OCI-LY7 (cell line): ENCODE data around the gene ERCC5. TPM values are rescaled to one million over a fixed set of nuclear protein-coding genes. Genes with fewer than 3 reads are reported as not detected.

Experiments used
- BruUV-seq: library from RNA; stranded (reverse); fragments of 400-500 nt; replicated peaks from 2 replicates; lab custom pipeline; 2021; lab: Mats Ljungman, UMichigan
- CTCF ChIA-PET: fragments of 300-600 bp; sonication (Branson Sonifier 250); formaldehyde crosslinking; loops from one replicate; lab custom pipeline; 2022; ENCODE audit warnings: antibody characterized with exemption; ENCODE audit not compliant: unreplicated experiment; lab: Charles Lee
- POLR2A ChIA-PET: fragments of 300-600 bp; sonication (Branson Sonifier 250); formaldehyde crosslinking; loops from one replicate; lab custom pipeline; 2022; ENCODE audit warnings: antibody characterized with exemption; lab: Charles Lee
- DNase-seq: peaks from one replicate; pipeline ENCODE4 v3.0.0-alpha.2; 2015; ENCODE audit warnings: low spot score
- H2AFZ ChIP-seq: fragments of 200-600 bp; sonication (generic), shearing (Covaris generic); 2 replicates; pipeline ENCODE4 v1.6.1; 2014; ENCODE audit warnings: mild to moderate bottlenecking, antibody characterized with exemption, low read length, moderate library complexity
- H3K27ac ChIP-seq: fragments of 200-600 bp; sonication (generic); 2 replicates; pipeline ENCODE4 v1.5.1; 2014; ENCODE audit warnings: mixed run types, low read depth, mild to moderate bottlenecking, moderate library complexity, low read length, inconsistent platforms; ENCODE audit not compliant: poor library complexity, severe bottlenecking
- H3K36me3 ChIP-seq: fragments of 200-600 bp; sonication (generic); 2 replicates; pipeline ENCODE4 v1.6.1; 2014; ENCODE audit warnings: mild to moderate bottlenecking, antibody characterized with exemption, low read length, moderate library complexity, mixed read lengths; ENCODE audit not compliant: insufficient read depth
- H3K4me1 ChIP-seq: fragments of 200-600 bp; sonication (generic); 2 replicates; pipeline ENCODE4 v1.5.1; 2014; ENCODE audit warnings: mild to moderate bottlenecking, low read length; ENCODE audit not compliant: insufficient read depth, poor library complexity, severe bottlenecking
- H3K4me2 ChIP-seq: fragments of 200-600 bp; sonication (generic); 2 replicates; pipeline ENCODE4 v1.6.1; 2014; ENCODE audit warnings: mild to moderate bottlenecking, low read length
- H3K4me3 ChIP-seq: fragments of 200-600 bp; sonication (generic); 2 replicates; pipeline ENCODE4 v1.5.1; 2014; ENCODE audit warnings: mild to moderate bottlenecking, low read depth, low read length; ENCODE audit not compliant: poor library complexity, severe bottlenecking
- H3K79me2 ChIP-seq: fragments of 200-600 bp; sonication (generic); 2 replicates; pipeline ENCODE4 v1.6.1; 2016; ENCODE audit warnings: low read depth, mild to moderate bottlenecking, low read length, moderate library complexity, mixed read lengths; ENCODE audit not compliant: insufficient read depth
- H3K9me2 ChIP-seq: fragments of 200-600 bp; sonication (generic); 2 replicates; pipeline ENCODE4 v1.6.1; 2016; ENCODE audit warnings: mild to moderate bottlenecking, low read length, mixed read lengths; ENCODE audit not compliant: insufficient read depth
- H3K9me3 ChIP-seq: fragments of 200-600 bp; sonication (generic); 2 replicates; pipeline ENCODE4 v1.6.1; 2014; ENCODE audit warnings: mild to moderate bottlenecking, mixed run types, low read length, mixed read lengths
- H4K20me1 ChIP-seq: fragments of 200-600 bp; sonication (generic); 2 replicates; pipeline ENCODE4 v1.6.1; 2014; ENCODE audit warnings: mild to moderate bottlenecking, antibody characterized with exemption, low read length, moderate library complexity, mixed read lengths; ENCODE audit not compliant: insufficient read depth
- EZH2phosphoT487 ChIP-seq: fragments of 200-600 bp; sonication (generic); IDR thresholded peaks from 2 replicates; pipeline ENCODE4 v1.6.1; 2018; ENCODE audit warnings: low read depth, borderline replicate concordance, mild to moderate bottlenecking, mixed run types, antibody characterized with exemption, low read length, moderate library complexity, mixed read lengths
- intact Hi-C: fragments of 100-400 bp; cut with micrococcal nuclease; formaldehyde crosslinking; loops from one replicate; pipeline ENCODE4 v1.10.0; 2022; ENCODE audit not compliant: unreplicated experiment
- total RNA-seq, 2 experiments: library from RNA; depleted of rRNA in 1 of 2; stranded (reverse); fragments of >200 nt in 1 of 2; shearing (Covaris generic) in 1 of 2; gene quantifications; 2 replicates each; pipeline ENCODE4 v1.2.3, GENCODE V29; 2014 to 2022
- TF ChIP-seq, protein P1 (sequence below): fragments of 200-600 bp; sonication (generic); conservative IDR thresholded peaks from 2 replicates; pipeline ENCODE4 v1.5.1; 2014; ENCODE audit warnings: mild to moderate bottlenecking, antibody characterized with exemption, low read length, moderate library complexity, mixed read lengths

ERCC5 gene
- total RNA-seq, 2 experiments from 2014 or later: 37.9 to 38.5 TPM

- TF ChIP-seq EZH2phosphoT487: no peak
- TF ChIP-seq, protein P1, sequence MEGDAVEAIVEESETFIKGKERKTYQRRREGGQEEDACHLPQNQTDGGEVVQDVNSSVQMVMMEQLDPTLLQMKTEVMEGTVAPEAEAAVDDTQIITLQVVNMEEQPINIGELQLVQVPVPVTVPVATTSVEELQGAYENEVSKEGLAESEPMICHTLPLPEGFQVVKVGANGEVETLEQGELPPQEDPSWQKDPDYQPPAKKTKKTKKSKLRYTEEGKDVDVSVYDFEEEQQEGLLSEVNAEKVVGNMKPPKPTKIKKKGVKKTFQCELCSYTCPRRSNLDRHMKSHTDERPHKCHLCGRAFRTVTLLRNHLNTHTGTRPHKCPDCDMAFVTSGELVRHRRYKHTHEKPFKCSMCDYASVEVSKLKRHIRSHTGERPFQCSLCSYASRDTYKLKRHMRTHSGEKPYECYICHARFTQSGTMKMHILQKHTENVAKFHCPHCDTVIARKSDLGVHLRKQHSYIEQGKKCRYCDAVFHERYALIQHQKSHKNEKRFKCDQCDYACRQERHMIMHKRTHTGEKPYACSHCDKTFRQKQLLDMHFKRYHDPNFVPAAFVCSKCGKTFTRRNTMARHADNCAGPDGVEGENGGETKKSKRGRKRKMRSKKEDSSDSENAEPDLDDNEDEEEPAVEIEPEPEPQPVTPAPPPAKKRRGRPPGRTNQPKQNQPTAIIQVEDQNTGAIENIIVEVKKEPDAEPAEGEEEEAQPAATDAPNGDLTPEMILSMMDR: no peak
- H3K79me2 ChIP-seq: no peaks in the 10 kb centered on the region
- DNase-seq: no peak
- no peaks in the 10 kb centered on the region for H3K36me3 ChIP-seq
- no peaks in the 10 kb centered on the region for H3K9me3 ChIP-seq
- H2AFZ ChIP-seq: no peak overlapping the region
- intact Hi-C loops: no loop called here
- ChIA-PET CTCF (no interaction called here), POLR2A (no interaction called here)
- no peak overlapping the region for H3K4me2 ChIP-seq
- H4K20me1 ChIP-seq: no peaks in the 10 kb centered on the region
- H3K27ac ChIP-seq: no peak overlapping the region
- no peaks in the 10 kb centered on the region for H3K9me2 ChIP-seq
- no TSS peak for BruUV-seq
- H3K4me3 ChIP-seq: no peak overlapping the region
- H3K4me1 ChIP-seq: no peaks in the 10 kb centered on the region
Observed at GRCh38 chr13:102881819-102882686, 36.2 kb downstream of the ERCC5 start.

DNA sequence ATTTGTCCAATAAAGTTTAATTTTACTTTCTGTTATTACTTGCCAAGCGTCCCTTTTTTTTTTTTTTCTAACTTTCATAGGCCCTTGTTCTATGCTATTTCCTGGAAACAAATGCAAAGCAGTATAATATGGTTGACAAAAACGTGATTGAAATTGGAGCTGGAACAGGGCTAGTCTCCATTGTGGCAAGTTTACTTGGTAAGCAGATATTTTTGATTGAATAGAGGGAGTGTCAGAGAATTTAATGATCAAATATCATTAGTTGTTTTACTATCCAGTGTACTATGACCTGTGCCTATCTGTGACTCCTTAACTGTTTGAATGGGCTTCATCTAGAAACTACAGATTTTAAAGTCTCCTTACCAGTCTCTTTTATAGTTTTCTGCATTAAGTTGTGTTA lies 46.7 kb downstream of the ERCC5 start:
- no peak overlapping the region for H2AFZ ChIP-seq
- CTCF ChIA-PET: no interaction called here
- H3K4me2 ChIP-seq: no peak overlapping the region
- no peak overlapping the region for H3K27ac ChIP-seq
- H3K4me1 ChIP-seq: no peaks in the 10 kb centered on the region
- intact Hi-C loops: no loop called here
- no peak for DNase-seq
- H3K36me3 ChIP-seq: no peaks in the 10 kb centered on the region
- no peak for TF ChIP-seq EZH2phosphoT487
- H3K9me2 ChIP-seq: no peaks in the 10 kb centered on the region
- no peaks in the 10 kb centered on the region for H3K9me3 ChIP-seq
- no peak overlapping the region for H3K4me3 ChIP-seq
- POLR2A ChIA-PET: no interaction called here
- H3K79me2 ChIP-seq: no peaks in the 10 kb centered on the region
- BruUV-seq: no TSS peak
- H4K20me1 ChIP-seq: no peaks in the 10 kb centered on the region

- TF ChIP-seq, protein P1: no peak
- TF ChIP-seq EZH2phosphoT487: no peak
- Histone ChIP-seq H4K20me1 (no peaks in the 10 kb centered on the region), H3K36me3 (no peaks in the 10 kb centered on the region), H3K4me1 (no peaks in the 10 kb centered on the region), H3K9me2 (no peaks in the 10 kb centered on the region), H3K9me3 (no peaks in the 10 kb centered on the region), H3K4me2 (no peak overlapping the region), H3K79me2 (no peaks in the 10 kb centered on the region), H3K27ac (no peak overlapping the region), H3K4me3 (no peak overlapping the region), H2AFZ (no peak overlapping the region)
- CTCF ChIA-PET: no interaction called here
- no TSS peak for BruUV-seq
- no peak for DNase-seq
- intact Hi-C loops: no loop called here
- POLR2A ChIA-PET: no interaction called here
Observed at GRCh38 chr13:102897371-102898138, 51.7 kb downstream of the ERCC5 start.
